Stimulated activated CD4-positive, alpha-beta T cell treated with anti-CD3 and anti-CD28 coated beads, Interleukin-4, amount 100 ng/mL, for 4 hours (primary cell): ENCODE data around the gene YPEL5.
"Not testable (repeated sequence)": the region's sequence is repeated elsewhere in the genome, so short reads cannot be mapped to it uniquely, and the experiment has no call there.

Source experiments
- DNase-seq, 2 experiments: peaks; one replicate each; pipeline ENCODE4 v3.0.0-alpha.2; 2020

The YPEL5 gene

DNA sequence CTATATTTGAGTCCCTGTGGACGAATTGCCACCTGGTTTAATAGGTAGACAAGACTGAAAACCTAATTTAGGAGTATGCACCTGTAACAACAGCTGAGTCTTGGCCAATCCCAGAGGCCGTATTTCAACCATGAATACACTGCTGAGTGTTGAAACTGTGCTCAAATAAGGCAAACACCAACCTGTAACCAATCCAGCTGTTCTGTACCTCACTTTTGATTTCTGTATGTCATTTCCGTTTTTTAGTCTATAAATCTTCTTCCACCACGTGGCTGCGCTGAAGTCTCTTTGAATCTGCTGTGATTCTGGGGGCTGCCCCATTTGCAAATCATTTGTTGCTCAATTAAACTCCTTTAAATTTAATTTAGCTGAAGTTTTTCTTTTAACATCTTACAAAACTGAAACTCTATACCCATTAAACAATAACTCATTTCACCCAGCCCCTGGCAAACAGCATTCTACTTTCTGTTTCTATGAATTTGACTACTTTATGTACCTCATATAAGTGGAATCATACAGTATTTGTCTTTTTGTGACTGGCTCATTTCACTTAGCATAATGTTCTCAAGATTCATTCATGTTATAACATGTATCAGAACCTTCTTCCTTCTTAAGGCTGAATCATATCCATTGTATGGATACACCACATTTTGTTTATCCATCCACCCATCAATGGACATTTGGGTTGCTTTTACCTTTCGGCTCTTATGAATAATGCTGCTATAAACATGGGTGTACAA is 7.5 kb upstream of the YPEL5 start:
- peak; percentile 12 to 36 for DNase-seq

DNA sequence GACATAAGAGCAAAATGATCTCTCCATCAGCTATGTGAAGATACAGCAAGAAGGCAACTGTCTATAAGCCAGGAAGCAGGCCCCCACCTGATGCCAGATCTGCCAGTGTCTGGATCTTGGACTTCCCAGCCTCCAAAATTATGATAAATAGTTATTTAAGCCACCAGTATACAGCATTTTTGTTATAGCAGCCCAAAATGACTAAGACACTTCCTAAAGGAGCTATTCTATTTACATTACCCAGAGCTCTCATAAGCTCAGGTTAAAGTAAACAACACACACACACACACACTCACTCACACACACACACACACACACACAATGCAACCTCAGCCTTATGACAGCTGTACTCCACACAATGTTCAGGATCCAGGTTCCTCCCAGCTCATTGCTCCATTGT is 5.7 kb upstream of the YPEL5 start:
- DNase-seq, result no peak

DNA sequence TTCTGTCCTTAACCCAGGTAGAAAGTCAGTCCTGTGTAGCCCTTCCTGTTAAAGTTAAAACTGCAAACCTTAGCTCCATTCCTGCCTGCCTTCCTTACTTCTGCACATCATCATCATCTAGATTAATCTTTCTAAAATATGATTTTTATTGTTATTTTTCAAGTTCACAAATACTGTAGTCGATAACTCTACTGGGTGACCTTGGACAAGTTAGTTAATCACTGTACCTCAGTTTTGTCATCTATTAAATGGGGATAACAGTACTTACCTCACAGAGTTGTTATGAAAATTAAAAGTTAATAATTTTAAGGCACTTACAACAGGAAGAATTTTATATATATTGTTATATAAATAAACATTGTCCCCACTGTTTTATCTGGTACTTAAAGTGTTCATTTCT is 2.5 kb upstream of the YPEL5 start:
- DNase-seq, result no peak

DNA sequence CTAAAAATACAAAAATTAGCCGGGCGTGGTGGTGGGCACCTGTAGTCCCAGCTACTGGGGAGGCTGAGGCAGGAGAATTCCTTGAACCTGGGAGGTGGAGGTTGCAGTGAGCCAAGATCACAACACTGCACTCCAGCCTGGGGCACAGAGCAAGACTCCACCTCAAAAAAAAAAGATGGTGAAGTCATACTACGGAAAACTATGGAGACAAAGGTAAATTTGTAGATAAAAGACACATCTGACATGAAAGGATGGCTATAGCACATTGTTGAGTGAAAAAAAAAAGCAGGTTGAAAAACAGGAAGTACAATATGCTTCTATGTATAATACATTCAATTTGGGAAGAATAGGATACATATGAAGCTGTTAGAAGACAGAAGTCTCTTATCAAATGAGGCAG is 1.9 kb upstream of the YPEL5 start:
- not testable (repeated sequence) for DNase-seq

DNA sequence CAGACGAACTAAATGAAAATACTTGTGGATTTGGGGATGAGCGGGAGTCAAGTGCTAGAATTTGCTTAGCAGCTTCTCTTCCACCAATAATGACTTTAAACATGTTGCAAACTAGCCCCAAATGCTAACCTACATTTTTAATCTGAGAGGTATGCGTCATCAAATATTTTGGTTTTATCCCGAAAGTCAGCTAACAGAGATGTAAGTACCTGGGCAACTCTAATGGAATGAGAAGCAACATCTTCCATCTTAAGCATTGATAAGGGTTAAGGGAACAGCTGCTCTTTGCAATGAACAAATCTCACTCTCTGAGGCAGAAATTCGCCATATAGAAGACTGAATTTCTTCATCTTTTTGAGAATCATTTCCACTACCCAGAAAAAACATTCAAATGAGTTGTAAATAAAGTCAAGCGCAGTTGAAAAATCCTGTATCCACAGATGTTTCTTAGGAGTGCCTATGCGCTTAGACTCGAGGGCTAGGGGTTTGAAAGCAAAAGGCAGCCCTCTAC is 926 bp upstream of the YPEL5 start:
- no peak for DNase-seq

DNA sequence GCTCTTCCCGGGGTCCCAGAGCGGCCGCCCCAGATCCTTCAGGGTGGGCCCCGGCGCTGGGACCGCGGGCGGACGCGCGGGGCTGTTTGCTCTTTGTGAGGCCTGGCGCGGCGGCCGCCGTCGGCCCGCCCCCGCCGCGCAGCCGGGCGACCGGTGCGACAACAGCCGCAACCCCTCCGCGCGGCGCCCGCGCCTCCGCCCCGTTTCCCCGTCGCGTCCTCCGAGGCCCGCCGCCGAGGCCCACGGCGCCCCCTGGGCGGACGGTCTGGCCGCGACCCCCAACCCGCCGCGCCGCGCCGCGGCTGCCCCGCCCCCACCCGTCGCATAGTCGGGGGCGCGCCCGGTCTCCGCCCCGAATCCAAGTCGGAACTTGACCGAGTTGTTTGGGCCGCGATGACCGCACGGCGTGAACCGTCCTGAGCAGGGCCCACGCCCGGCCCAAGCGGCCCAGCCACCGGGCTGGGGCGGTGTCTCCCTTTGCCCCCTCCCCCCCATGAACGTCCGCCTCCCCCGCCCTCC is 448 bp downstream of the YPEL5 start:
- DNase-seq, result peak; percentile 4 to 36

DNA sequence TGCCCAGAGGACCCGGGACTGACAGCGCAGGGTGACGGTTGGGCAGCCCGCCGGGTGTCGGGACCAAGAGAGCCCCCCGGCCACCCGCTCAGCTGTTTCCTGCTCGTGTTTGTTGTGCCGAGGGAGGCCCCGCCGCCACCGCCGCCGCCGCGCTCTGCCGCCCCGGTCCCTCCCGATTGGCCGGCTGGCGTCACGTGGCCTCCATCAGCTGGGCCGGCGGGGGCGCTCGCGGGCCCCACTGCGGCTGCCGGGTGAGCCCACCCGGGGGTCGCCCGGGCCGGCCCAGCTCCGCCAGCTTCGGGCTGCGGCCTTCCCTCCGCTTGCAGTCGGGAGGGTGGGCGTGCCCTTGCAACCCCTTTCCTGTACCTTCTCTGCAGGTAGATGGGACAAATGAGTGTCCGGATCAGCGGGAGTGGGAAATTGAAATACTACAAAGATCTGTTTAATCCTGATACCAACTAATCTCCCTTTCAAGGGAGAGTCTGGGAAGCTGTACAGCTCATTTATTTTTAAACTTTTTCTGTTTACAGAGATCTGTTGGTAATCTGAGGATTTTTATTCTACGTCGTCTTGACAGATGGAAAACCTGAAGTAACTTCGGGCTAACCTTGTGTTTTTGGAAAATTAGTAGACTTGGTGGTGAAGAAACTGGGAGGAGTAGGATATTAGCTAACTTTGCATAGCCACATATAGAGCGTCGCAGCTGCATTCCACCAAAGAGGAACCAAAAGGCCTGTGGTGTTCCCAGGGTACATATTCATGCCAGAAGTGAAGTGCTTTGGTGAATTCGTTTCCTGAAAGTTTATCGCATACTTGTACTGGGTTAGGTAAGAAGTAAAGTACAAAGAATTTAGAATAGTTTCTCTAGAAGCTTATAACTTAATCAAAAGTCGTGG is 1.2 kb downstream of the YPEL5 start:
- peak; percentile 66 to 76 for DNase-seq

DNA sequence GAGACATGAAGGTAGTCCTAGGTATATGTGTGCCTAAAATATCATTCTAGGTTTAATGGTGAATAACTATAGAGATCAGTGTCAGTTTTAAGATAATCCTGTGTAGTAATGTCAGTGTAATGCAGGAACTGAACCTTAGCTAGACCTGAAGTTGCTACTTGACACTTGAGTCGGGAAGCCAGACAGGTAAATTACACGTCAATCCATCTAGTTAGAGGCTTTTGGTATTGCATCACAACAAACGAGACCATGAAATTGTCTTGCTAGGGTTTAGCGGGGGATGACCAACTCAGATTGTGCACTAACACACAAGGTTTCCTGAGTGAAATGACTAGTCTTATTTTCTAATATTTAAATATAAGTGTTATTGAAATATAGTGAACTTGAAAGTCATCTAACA is 2.0 kb downstream of the YPEL5 start:
- no peak for DNase-seq

DNA sequence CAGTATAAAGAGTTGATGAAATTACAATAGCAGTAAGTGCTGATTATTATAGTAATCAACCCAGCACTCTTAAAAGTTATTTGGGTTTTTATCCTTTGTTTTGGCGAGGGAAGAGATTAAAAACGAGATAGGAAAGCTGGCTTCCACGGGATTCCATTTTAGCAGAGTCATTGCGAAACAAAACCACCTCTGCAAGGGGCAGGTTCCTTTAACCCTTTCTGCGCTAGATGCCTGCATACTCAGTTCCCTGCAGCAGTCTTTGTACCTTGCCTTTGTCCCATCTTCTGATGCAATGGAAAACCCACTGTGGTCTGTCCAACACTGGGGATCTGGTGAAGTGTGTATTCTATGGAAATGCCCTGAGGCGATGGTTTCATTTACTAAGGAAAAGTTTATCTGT is 2.7 kb downstream of the YPEL5 start:
- no peak for DNase-seq

DNA sequence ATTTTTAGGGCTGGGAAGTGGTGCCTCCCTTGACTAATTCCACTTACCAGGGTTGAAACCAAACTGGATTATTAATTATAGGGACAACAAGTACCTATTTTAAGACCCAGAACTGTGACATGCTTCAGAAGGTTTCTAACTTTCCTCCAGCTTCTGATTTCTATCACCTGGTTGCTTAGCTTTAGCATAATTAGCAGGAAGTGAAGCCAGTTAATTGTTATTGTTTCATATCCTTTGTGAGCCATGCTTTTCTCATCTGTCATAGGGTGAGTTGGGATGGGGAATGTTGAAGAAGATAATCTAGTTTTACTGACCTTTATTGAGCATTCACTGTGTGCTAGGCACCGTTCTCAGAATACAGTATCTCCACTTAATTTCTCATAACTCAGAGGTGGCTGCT is 3.2 kb downstream of the YPEL5 start:
- DNase-seq, result no peak

DNA sequence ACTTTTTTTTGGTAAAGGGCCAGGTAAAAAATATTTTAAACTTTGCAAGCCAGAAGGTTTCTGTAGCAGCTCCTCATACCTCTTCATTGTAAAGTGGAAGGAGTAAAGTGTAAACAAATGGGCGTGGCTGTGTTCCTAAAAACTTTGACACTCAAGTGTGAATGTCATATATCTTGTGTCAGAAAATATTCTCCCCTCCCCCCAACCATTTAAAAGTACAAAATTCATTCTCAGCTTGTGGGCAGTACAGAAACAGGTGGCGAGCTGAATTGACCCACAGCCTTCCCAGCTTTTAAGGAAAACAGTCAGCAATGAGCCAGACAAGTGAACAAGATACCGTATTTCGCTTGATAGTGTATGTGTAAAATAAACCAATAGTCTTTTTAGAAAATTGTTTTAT is 4.0 kb downstream of the YPEL5 start:
- no peak for DNase-seq

DNA sequence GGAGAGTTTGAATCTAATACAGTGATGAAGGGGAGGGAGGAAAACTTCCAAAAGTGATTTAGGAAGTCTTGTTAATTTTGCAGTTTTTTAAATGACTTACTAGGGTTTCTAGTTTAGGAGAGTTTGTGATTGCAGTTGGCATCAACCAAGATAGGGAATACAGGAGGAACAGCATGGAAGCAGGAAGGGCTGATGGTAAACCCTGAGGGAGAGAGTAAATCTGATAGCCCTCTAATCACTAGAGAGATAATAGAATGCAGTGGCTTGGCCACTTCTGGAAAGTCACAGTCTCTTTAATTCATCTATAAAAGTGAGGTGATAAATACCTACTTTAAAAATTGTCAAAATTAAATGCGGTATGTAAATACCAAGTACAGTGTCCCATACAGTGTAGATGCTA is 5.6 kb downstream of the YPEL5 start:
- no peak for DNase-seq

DNA sequence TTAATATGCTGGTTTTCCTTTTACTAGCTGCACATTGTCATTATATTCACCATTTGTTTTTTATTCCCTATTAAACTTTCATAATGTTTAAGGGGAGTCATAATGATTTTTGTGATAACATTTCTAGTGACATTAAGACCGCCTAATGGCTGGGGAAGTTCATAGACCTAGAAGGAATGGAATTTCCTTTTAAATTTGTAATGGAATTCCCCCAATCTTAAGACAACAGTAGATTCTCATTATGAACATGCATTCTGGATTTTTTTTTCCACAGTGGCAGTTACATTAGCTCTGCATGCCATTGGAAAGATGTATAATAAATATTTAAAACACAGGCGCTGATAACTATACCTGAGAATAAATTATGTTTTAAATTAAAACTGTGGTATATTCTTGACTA is 8.4 kb downstream of the YPEL5 start:
- DNase-seq, result no peak

DNA sequence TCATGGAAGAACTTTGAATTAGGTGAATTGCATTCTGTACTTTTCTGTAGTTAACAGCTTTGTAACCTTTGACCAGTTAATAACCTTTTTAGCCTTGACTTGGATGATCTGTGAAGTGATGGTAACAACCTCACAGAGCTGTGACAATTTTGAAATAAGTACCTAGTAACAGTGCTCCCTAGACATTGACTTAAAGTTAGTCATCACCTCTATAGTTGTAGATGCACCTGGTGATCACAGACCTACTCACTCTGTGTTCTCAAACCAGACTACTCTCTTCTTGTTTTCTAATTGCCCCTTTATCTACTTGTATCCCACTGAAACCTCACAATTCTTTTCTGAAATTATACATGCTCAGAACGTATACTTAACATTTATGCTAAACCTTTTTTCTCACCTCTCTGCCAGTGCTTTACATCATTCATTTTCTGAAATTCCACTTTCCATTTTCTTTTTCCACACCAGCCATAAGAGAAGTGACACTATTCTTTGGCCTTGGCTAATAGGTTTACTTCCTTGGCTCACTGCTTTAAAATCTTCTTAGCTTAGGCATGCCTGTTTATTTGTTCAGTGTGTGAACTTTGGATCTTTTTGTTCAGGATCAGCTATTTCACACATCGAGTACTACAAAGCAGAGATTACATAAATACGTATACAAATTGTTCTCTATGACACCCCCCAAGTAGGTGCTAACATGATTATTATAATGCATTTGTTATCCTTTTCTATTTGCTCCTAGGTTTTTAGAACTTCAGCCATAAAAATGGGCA is 9.3 kb downstream of the YPEL5 start:
- DNase-seq, result no peak

DNA sequence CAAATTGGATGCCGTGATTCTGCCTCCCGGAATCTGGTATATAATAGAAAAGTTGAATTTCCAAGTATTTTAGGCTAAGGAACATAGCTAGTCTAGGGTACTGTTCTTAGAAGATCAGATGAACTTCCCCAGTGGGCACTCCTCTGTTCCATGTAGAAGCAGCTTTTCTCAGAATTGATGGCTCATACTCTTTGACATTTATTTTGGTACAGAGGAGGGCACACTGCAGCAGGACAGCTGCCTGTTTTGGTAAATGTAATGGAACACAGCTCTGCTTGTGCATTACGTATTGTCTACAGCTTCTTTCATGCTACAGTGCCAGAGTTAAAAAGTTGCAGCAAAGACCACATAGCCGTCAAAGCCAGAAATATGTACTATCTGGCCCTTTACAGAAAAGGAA is 10.8 kb downstream of the YPEL5 start:
- DNase-seq, result no peak

DNA sequence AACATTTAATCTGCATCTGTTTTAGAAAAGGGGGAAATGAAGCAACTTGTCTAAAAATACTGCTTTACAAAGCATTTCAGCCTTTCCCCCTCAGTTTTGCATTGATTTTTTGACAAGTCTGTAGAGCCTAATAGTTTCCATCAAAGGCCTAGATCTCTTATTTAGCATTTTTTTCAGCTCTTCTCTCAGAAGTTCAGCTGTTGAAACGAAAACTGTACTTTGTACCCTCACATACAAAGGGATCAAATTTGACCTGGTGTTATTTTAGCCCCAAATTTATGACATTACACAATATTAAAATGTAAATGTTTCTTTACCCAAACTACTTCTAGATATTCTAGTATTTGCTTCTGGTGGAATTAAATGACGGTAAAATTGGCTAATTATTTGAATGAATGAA is 13.0 kb downstream of the YPEL5 start:
- no peak for DNase-seq

DNA sequence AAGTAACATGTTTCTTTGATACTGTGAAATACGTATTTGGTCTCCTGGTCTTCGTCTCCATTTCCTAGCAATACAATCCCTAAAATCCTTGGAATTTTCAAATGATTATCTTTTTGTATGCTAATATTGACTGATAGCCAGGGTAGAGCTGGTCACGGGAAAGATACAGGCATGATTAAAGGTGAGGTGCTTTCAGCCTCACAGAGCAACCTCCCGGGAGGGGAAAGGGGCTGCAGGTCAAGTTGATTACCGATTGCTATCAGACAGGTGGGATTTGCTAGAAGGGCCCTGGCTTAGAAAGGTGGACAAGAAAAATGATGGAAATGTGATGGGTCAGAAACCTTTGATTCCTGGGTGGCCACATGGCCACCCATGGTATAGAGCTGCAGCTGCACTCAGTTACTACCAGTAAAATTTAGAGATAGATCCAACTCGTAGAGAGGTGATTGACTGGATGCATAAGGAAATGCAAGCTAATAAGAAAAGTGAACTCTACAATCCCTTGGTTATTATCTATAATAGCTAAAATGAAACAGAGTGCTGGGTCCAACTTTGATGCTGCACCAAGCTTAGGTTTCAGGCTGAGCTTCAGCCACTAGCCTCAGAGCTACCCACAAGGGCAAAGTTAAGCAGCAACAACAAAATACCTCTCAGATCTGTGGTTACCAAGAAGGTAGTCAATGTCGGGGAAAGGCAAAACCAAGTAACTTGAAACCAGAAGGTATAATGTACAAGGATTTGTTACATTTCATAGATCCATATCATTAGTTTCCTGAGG is 15.3 kb downstream of the YPEL5 start:
- DNase-seq, result no peak

DNA sequence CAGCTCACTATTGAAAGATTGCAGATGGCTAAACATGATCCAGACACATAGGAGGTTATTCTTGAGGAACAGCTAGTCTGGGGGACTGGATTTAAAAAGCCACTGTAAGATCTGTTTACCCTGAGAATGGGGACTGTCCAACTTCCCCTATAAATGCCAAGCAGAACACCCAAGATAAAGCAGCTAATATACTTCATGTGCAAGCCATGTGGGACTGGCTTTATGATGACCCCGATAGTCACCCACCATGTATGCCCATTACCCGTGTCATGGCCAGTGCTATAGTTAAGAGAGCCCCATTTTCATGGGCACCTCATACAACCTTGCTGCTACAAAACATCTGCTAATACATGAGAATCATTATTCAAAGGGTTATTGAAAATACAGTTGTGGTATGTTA is 16.0 kb downstream of the YPEL5 start:
- DNase-seq, result no peak

DNA sequence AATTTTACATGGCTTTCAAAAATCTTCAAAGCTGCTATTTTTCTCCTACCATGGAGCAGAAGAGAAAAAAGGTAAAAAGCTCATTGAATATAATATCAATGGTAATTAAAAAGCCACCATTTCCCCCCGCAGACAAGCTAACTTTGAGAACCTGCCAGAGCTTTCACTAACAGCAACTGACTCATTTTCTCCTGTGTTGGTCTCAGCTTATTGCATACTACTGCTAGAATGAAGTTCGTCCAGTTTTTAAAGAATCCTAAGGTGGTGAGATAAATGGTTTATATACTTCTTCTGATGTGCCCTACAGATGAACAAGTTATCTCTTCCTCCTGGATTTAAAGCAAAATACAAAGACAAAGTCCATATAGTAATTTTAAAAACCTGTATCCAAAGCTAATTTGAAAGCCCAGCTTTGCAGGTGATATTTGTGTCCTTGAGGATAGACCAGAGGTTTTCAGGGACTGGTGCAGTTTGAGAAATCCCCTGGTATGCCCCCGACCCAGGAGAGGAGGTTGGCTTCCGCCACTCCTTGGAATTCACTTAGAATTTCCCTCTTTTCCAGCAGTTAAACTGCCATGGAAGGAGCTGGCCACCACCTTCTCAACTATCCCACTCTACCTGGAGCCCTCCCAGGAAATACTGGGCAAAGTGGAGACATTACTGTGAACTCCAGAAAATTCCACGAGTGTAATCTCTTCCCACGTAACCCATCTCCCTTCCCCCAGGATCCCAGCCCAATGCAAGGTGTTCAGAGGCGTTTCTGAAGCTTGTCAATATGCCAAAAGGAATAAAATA is 17.5 kb downstream of the YPEL5 start:
- no peak for DNase-seq

DNA sequence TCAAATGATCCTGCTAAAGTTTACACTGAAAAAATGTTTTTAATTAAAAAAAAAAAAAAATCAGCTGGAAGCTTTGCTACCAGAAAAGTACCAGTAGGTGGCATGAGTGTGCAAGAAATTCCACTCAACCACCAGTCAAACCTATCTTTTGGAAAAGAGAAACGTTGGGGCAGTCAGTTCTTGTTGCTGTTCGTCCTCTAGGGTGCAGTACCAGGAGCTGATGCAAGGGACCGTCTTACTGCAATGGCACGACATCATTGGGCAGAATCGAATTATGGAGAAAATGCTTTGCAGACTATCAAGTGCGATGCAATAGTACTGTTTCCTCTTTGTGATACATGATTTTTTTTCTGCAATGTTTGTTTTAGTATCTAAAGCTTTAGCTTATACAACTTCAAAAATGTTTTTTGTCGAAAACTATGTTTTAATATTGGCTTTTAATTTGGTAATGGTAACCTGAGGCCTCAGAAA is 18.3 kb downstream of the YPEL5 start:
- peak; percentile 26 to 62 for DNase-seq

DNA sequence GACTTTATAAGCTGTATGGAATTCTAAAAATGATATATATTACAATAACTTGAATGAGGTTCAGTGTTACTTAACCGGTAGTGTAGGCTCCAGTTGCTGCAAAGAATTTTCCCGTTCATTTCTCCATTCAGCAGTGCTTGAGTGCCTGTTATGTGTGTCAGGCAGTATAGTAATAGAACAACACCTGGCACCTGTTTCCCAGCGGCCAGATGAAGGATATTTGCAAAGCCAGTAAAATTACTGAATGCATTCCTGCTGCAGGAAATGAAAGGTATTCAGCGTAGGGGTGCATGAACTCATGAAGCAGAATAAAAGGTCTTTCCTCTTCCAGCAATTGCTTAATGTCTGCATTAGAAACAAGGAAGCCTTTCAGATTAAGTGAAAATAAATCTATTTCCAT is 18.8 kb downstream of the YPEL5 start:
- no peak for DNase-seq
